ENCODE measurements around the gene SCARB1. TPM values are rescaled to one million over a fixed set of nuclear protein-coding genes. Genes with fewer than 3 reads are reported as not detected.

SCARB1 gene
- total RNA-seq, 1 donor from 2014 or later = 44.5 TPM

DNA sequence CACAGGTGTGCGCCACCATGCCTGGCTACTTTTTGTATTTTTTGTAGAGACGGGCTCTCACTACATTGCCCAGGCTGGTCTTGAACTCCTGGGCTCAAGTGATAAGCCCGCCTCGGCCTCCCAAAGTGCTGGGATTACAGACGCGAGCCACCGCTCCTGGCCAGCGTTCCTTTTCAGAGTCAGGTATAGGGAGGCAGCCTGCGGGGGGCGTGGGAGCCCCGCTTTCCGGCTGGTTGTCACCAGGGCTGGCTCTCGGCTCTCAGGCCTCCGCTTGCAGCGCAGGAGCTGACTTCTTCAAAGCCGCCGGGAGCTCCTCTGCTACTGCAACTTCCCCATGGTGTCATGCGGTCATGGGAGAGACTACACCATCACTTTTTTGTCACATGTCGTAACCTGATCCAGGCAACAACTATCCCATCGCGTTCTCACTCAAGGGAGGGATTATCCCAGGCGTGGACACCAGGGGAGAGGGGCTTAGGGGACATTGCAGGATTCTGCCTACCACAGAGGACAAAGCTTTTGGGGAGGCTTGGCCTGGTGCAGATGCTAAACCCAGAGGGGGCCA is 129.4 kb downstream of the SCARB1 start:
- Histone ChIP-seq H3K4me3 (ENCODE audit: insufficient read depth, low read depth, low read length) (no peak overlapping the region), H3K27me3 (ENCODE audit: insufficient read depth, low read length) (no peaks in the 10 kb centered on the region), H3K79me2 (ENCODE audit: insufficient read depth, low read length) (no peaks in the 10 kb centered on the region), H4K20me1 (ENCODE audit: insufficient read depth, low read length) (no peaks in the 10 kb centered on the region), H3K27ac (ENCODE audit: low read depth, low read length) (no peak overlapping the region), H3K9me3 (ENCODE audit: insufficient read depth, low read depth, low read length) (peaks cover 1% of the 10 kb centered on the region), H3K4me2 (ENCODE audit: low read length) (no peak overlapping the region), H3K4me1 (ENCODE audit: insufficient read depth, low read length) (peaks cover 47% of the 10 kb centered on the region), H2AFZ (ENCODE audit: low read depth, low read length) (no peak overlapping the region), H3K36me3 (ENCODE audit: insufficient read depth, low read length) (no peaks in the 10 kb centered on the region), H3K9ac (ENCODE audit: low read length) (no peak overlapping the region)
- DNase-seq (ENCODE audit: low read depth) = no peak
- FAIRE-seq = no peak
- Mint-ChIP-seq H3K27ac (ENCODE audit: unreplicated experiment) (peak overlapping the region; percentile 77), H3K27me3 (ENCODE audit: low read depth, unreplicated experiment) (no peaks in the 10 kb centered on the region), H3K36me3 (ENCODE audit: low read depth, unreplicated experiment) (peaks cover 5% of the 10 kb centered on the region), H3K4me3 (ENCODE audit: unreplicated experiment) (no peak overlapping the region), H3K9me3 (ENCODE audit: unreplicated experiment) (peaks cover 10% of the 10 kb centered on the region), H3K4me1 (ENCODE audit: low read depth, unreplicated experiment) (peaks cover 27% of the 10 kb centered on the region)
- no peak for TF ChIP-seq EZH2 (IDR thresholded peaks at IDR 0.05; ENCODE audit: insufficient read depth, low read length)
- TF ChIP-seq, protein P1, sequence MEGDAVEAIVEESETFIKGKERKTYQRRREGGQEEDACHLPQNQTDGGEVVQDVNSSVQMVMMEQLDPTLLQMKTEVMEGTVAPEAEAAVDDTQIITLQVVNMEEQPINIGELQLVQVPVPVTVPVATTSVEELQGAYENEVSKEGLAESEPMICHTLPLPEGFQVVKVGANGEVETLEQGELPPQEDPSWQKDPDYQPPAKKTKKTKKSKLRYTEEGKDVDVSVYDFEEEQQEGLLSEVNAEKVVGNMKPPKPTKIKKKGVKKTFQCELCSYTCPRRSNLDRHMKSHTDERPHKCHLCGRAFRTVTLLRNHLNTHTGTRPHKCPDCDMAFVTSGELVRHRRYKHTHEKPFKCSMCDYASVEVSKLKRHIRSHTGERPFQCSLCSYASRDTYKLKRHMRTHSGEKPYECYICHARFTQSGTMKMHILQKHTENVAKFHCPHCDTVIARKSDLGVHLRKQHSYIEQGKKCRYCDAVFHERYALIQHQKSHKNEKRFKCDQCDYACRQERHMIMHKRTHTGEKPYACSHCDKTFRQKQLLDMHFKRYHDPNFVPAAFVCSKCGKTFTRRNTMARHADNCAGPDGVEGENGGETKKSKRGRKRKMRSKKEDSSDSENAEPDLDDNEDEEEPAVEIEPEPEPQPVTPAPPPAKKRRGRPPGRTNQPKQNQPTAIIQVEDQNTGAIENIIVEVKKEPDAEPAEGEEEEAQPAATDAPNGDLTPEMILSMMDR (IDR thresholded peaks at IDR 0.05; ENCODE audit: insufficient read depth, low read depth, low read length) = no peak

DNA sequence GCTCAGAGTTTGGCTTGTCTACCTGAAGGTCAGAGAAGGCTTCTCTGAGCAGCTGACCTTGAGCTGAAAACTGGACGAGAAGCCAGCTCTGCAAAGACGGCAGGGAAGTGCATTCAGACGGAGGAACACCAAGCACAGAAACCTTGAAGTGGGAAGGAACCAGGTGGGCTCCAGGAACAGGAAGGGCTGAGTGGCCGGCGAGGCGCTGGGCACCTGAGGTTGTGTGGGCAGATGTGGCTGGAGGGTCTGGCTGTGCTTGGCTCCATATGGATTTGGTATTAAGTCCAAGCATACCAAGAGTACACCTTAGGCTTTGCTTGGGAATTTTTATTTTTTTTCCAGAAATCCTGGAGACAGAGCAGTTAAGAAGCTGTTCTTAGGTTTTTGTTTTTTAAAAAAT is 130.6 kb downstream of the SCARB1 start:
- Histone ChIP-seq H4K20me1 (ENCODE audit: insufficient read depth, low read length) (no peaks in the 10 kb centered on the region), H3K36me3 (ENCODE audit: insufficient read depth, low read length) (no peaks in the 10 kb centered on the region), H3K27me3 (ENCODE audit: insufficient read depth, low read length) (no peaks in the 10 kb centered on the region), H3K79me2 (ENCODE audit: insufficient read depth, low read length) (no peaks in the 10 kb centered on the region), H2AFZ (ENCODE audit: low read depth, low read length) (peak overlapping the region; percentile 38), H3K4me2 (ENCODE audit: low read length) (no peak overlapping the region), H3K9me3 (ENCODE audit: insufficient read depth, low read depth, low read length) (no peaks in the 10 kb centered on the region), H3K27ac (ENCODE audit: low read depth, low read length) (no peak overlapping the region), H3K4me1 (ENCODE audit: insufficient read depth, low read length) (peaks cover 36% of the 10 kb centered on the region), H3K9ac (ENCODE audit: low read length) (peak overlapping the region; percentile 47), H3K4me3 (ENCODE audit: insufficient read depth, low read depth, low read length) (no peak overlapping the region)
- Mint-ChIP-seq H3K36me3 (ENCODE audit: low read depth, unreplicated experiment) (peaks cover 4% of the 10 kb centered on the region), H3K27me3 (ENCODE audit: low read depth, unreplicated experiment) (no peaks in the 10 kb centered on the region), H3K4me3 (ENCODE audit: unreplicated experiment) (no peak overlapping the region), H3K4me1 (ENCODE audit: low read depth, unreplicated experiment) (peaks cover 27% of the 10 kb centered on the region), H3K9me3 (ENCODE audit: unreplicated experiment) (peaks cover 10% of the 10 kb centered on the region), H3K27ac (ENCODE audit: unreplicated experiment) (peak overlapping the region; percentile 79)
- no peak for DNase-seq (ENCODE audit: low read depth)
- no peak for FAIRE-seq
- TF ChIP-seq, protein P1 (IDR thresholded peaks at IDR 0.05; ENCODE audit: insufficient read depth, low read depth, low read length) = no peak
- TF ChIP-seq EZH2 (IDR thresholded peaks at IDR 0.05; ENCODE audit: insufficient read depth, low read length) = no peak

Measured in astrocyte (in vitro differentiated cells and primary cell).